IMR-90 (cell line): ENCODE results near the gene PRSS38. TPM values are rescaled to one million over a fixed set of nuclear protein-coding genes. Genes with fewer than 3 reads are reported as not detected.

ENCODE experiments used
- ATAC-seq: fragments of 200-7000 bp; cut with Tn5 transposase; 2 replicates; pipeline ENCODE4 v1.9.1; 2020; ENCODE audit warnings: low read depth, mild to moderate bottlenecking, moderate library complexity
- BruUV-seq: library from RNA; stranded (reverse); fragments of 400-500 nt; replicated peaks from 2 replicates; lab custom pipeline; 2021; lab: Mats Ljungman, UMichigan
- CTCF ChIA-PET: fragments of 300-600 bp; formaldehyde crosslinking; extraction: SDS; loops from one replicate; lab custom pipeline; 2021; ENCODE audit warnings: antibody characterized with exemption; lab: Yijun Ruan, JAX
- POLR2A ChIA-PET: fragments of 300-600 bp; sonication (Branson Sonifier 250); formaldehyde crosslinking; loops from one replicate; lab custom pipeline; 2022; ENCODE audit warnings: antibody characterized with exemption; ENCODE audit not compliant: unreplicated experiment; lab: Charles Lee
- DNase-seq: peaks from one replicate; pipeline ENCODE4 v3.0.0; 2013
- H2AFZ ChIP-seq: replicated peaks from 2 replicates; pipeline ENCODE3; 2013; ENCODE audit warnings: low read length, mild to moderate bottlenecking; ENCODE audit not compliant: poor library complexity
- H2AK5ac ChIP-seq: 2 replicates; pipeline ENCODE4 v1.6.1; 2013; ENCODE audit warnings: low read depth, low read length, inconsistent platforms
- H2AK9ac ChIP-seq: replicated peaks from 2 replicates; pipeline ENCODE3; 2013; ENCODE audit warnings: mild to moderate bottlenecking, low read depth, low read length, moderate library complexity; ENCODE audit not compliant: poor library complexity
- H2BK120ac ChIP-seq: 2 replicates; pipeline ENCODE4 v1.6.1; 2013; ENCODE audit warnings: low read depth, low read length, inconsistent platforms
- H2BK15ac ChIP-seq: 3 replicates; pipeline ENCODE4 v1.6.1; 2013; ENCODE audit warnings: low read depth, low read length, inconsistent platforms
- H2BK20ac ChIP-seq: 2 replicates; pipeline ENCODE4 v1.6.1; 2013; ENCODE audit warnings: low read depth, mild to moderate bottlenecking, inconsistent platforms, low read length, moderate library complexity
- H2BK5ac ChIP-seq: 2 replicates; pipeline ENCODE4 v1.6.1; 2013; ENCODE audit warnings: mild to moderate bottlenecking, low read depth, low read length, inconsistent platforms; ENCODE audit not compliant: poor library complexity, severe bottlenecking
- H3K14ac ChIP-seq: replicated peaks from 2 replicates; pipeline ENCODE4 v1.6.1; 2013; ENCODE audit warnings: low read depth, low read length, inconsistent platforms
- H3K18ac ChIP-seq: 2 replicates; pipeline ENCODE4 v1.6.1; 2013; ENCODE audit warnings: low read depth, low read length, control low read depth
- H3K23ac ChIP-seq: 2 replicates; pipeline ENCODE4 v1.6.1; 2013; ENCODE audit warnings: low read depth, low read length, inconsistent platforms
- H3K27ac ChIP-seq: 2 replicates; pipeline ENCODE4 v1.5.1; 2013; ENCODE audit warnings: mild to moderate bottlenecking, control low read depth, low read length; ENCODE audit not compliant: insufficient read depth
- H3K27me3 ChIP-seq: 2 replicates; pipeline ENCODE4 v1.6.1; 2013; ENCODE audit warnings: low read length; ENCODE audit not compliant: control insufficient read depth, insufficient read depth
- H3K36me3 ChIP-seq: 2 replicates; pipeline ENCODE4 v1.6.1; 2013; ENCODE audit warnings: low read length, mixed read lengths; ENCODE audit not compliant: control insufficient read depth, insufficient read depth
- H3K4ac ChIP-seq: 2 replicates; pipeline ENCODE4 v1.6.1; 2013; ENCODE audit warnings: low read depth, low read length, inconsistent platforms
- H3K4me1 ChIP-seq: 2 replicates; pipeline ENCODE4 v1.6.1; 2013; ENCODE audit warnings: low read length, mixed read lengths; ENCODE audit not compliant: control insufficient read depth, insufficient read depth
- H3K4me2 ChIP-seq: 2 replicates; pipeline ENCODE4 v1.6.1; 2013; ENCODE audit warnings: low read depth, mild to moderate bottlenecking, control low read depth, low read length, moderate library complexity
- H3K4me3 ChIP-seq: 2 replicates; pipeline ENCODE4 v1.5.1; 2013; ENCODE audit warnings: low read depth, mild to moderate bottlenecking, control low read depth, low read length, moderate library complexity; ENCODE audit not compliant: insufficient read depth
- H3K56ac ChIP-seq: 2 replicates; pipeline ENCODE4 v1.6.1; 2013; ENCODE audit warnings: low read length, inconsistent platforms; ENCODE audit not compliant: insufficient read depth; ENCODE audit errors: extremely low read depth
- H3K79me1 ChIP-seq, 2 experiments: 2 replicates each; pipeline ENCODE4 v1.6.1; 2013; ENCODE audit warnings: low read length in 2 of 2, inconsistent platforms in 1 of 2, low read depth in 1 of 2
- H3K9ac ChIP-seq: 2 replicates; pipeline ENCODE4 v1.6.1; 2013; ENCODE audit warnings: low read depth, low read length, control low read depth
- H3K9me1 ChIP-seq: 2 replicates; pipeline ENCODE4 v1.6.1; 2013; ENCODE audit warnings: low read length, inconsistent platforms; ENCODE audit not compliant: insufficient read depth
- H3K9me3 ChIP-seq: 2 replicates; pipeline ENCODE4 v1.6.1; 2013; ENCODE audit warnings: low read length; ENCODE audit not compliant: control insufficient read depth, insufficient read depth
- H4K20me1 ChIP-seq: 2 replicates; pipeline ENCODE4 v1.6.1; 2013; ENCODE audit warnings: low read length, inconsistent platforms; ENCODE audit not compliant: insufficient read depth
- H4K5ac ChIP-seq: 2 replicates; pipeline ENCODE4 v1.6.1; 2013; ENCODE audit warnings: mild to moderate bottlenecking, low read depth, low read length, control low read depth
- H4K8ac ChIP-seq, 2 experiments: 2 replicates each; pipeline ENCODE4 v1.6.1; 2013; ENCODE audit warnings: low read depth in 2 of 2, low read length in 2 of 2, control low read depth in 1 of 2, inconsistent platforms in 1 of 2
- H4K91ac ChIP-seq: 2 replicates; pipeline ENCODE4 v1.6.1; 2013; ENCODE audit warnings: low read depth, low read length, inconsistent platforms; ENCODE audit not compliant: insufficient read depth
- POLR2A ChIP-seq: IDR thresholded peaks from 2 replicates; pipeline ENCODE4 v1.6.1; 2012; ENCODE audit warnings: mild to moderate bottlenecking, low read depth, low read length
- WGBS, 2 experiments: methylation state at CpG; one replicate each; pipeline versions ENCODE4 v1.1.5 to v1.1.7; 2013; ENCODE audit warnings: missing lambda C conversion rate in 2 of 2; ENCODE audit not compliant: insufficient read length in 1 of 2; ENCODE audit errors: extremely low coverage in 2 of 2; 5-methylcytosine and 5-hydroxymethylcytosine counted together
- dilution Hi-C: fragments of 300-500 bp; cut with HindIII; formaldehyde crosslinking; loops from one replicate; pipeline ENCODE4 v1.14.3; 2018; ENCODE audit warnings: low sequenced_read_pairs; ENCODE audit not compliant: unreplicated experiment
- in situ Hi-C: fragments of 300-500 bp; cut with MboI; formaldehyde crosslinking; loops from 3 replicates; pipeline ENCODE4 v1.14.3; 2019; ENCODE audit warnings: low sequenced_read_pairs, inconsistent platforms, mixed read lengths
- intact Hi-C: fragments of 100-400 bp; cut with micrococcal nuclease; formaldehyde crosslinking; loops from 2 replicates; pipeline ENCODE4 v1.10.0; 2022
- polyA plus RNA-seq, 3 experiments: library from polyadenylated mRNA; depleted of rRNA; stranded (reverse); fragments of >200 nt; gene quantifications; 2 replicates each; pipeline ENCODE4 v1.2.3, GENCODE V29; 2012; ENCODE audit warnings: low replicate concordance in 1 of 3
- total RNA-seq: library from RNA; depleted of rRNA; stranded (reverse); fragments of >200 nt; gene quantifications from 2 replicates; pipeline ENCODE4 v1.2.3, GENCODE V29; 2012
- TF ChIP-seq, protein P1 (sequence below): fragments of 150-350 bp; IDR thresholded peaks from 2 replicates; pipeline ENCODE4 v1.6.1; 2016; ENCODE audit warnings: low read depth, mild to moderate bottlenecking, low read length, moderate library complexity, borderline replicate concordance

PRSS38 gene
- total and polyA plus RNA-seq, 2 of the 4 experiments (the other 2 are of a cell fraction), result not detected

DNA sequence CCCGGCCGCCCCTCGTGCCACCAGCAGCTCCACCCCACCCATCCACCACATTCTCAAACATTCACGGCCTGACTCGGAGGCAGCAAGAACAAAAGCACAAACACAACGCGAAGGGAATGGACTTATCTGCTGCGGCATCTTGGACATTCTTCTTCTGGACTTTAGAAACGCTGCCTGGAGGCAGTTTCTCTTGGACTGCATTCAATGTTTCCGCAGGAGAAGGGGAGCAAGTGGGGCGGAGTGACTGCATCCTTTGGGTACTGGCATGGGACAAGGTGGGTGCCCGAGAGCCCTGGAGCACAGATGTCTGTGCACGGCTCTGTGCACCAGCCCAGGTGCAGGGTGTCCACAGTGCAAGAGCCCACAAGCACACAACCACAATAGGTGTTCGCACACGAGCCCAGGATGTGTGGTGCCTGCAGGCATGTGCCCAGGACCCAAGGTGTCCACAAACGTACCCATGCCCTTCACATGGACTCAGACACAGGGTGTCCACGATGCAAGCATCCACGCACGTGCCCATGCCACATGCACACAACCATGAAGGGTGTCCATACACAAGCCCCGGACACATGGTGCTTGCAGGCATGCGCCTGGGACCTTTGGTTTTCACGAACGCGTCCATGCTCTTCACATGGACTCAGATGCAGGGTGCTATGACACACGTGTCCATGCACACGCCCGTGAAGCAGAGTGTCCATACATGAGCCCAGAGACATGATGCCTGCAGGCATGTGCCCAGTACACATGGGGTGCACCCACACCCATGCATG lies 78.7 kb downstream of the PRSS38 start:
- 69% methylated on average over 14 of the region's 27 CpGs; no CpG with 5 or more reads in 1 of the 2 experiments for WGBS, 2 experiments
- ChIA-PET CTCF (no interaction called here), POLR2A (no interaction called here)
- Histone ChIP-seq H3K27ac (no peak overlapping the region), H2AK5ac (no peak overlapping the region), H2BK20ac (no peak overlapping the region), H2BK5ac (no peak overlapping the region), H3K4me2 (no peak overlapping the region), H3K36me3 (no peaks in the 10 kb centered on the region), H3K56ac (no peak overlapping the region), H2BK120ac (no peak overlapping the region), H3K4me1 (no peaks in the 10 kb centered on the region; the same call in 1 of the 2 replicates), H2BK15ac (no peak overlapping the region), H3K79me1 (no peaks in the 10 kb centered on the region), H3K9me1 (no peaks in the 10 kb centered on the region), H3K4ac (no peak overlapping the region), H3K9ac (no peak overlapping the region), H3K23ac (no peak overlapping the region), H4K91ac (no peak overlapping the region), H3K9me3 (no peaks in the 10 kb centered on the region), H3K14ac (no peak overlapping the region), H2AFZ (peak overlapping the region; percentile 23), H2AK9ac (peak overlapping the region; percentile 13), H3K27me3 (no peaks in the 10 kb centered on the region; the same call in 1 of the 2 replicates), H3K18ac (no peak overlapping the region), H4K20me1 (no peaks in the 10 kb centered on the region), H3K4me3 (no peak overlapping the region), H4K8ac (no peak overlapping the region), H4K5ac (no peak overlapping the region)
- no peak for DNase-seq
- TF ChIP-seq POLR2A, result no peak
- TF ChIP-seq, protein P1, sequence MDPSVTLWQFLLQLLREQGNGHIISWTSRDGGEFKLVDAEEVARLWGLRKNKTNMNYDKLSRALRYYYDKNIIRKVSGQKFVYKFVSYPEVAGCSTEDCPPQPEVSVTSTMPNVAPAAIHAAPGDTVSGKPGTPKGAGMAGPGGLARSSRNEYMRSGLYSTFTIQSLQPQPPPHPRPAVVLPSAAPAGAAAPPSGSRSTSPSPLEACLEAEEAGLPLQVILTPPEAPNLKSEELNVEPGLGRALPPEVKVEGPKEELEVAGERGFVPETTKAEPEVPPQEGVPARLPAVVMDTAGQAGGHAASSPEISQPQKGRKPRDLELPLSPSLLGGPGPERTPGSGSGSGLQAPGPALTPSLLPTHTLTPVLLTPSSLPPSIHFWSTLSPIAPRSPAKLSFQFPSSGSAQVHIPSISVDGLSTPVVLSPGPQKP, result no peak
- ATAC-seq, result no peak
- in situ Hi-C loops, result no loop called here
- no TSS peak for BruUV-seq
- intact Hi-C loops, result no loop called here
- dilution Hi-C loops, result no loop called here
